DLD1 (cell line): ENCODE data around the gene NFIB.

Experiments
- in situ Hi-C: cut with HindIII; loops from 2 replicates; pipeline ENCODE4 v1.10.0; 2017; ENCODE audit warnings: low sequenced_read_pairs

NFIB gene

GRCh38 chr9:14307989-14308852, 5.7 kb downstream of the NFIB start:
- in situ Hi-C loops = no loop called here

- in situ Hi-C loops = no loop called here
Observed at GRCh38 chr9:14306672-14307660, 7.0 kb downstream of the NFIB start.

GRCh38 chr9:14306188-14306587, 7.8 kb downstream of the NFIB start:
- in situ Hi-C loops = no loop called here

GRCh38 chr9:14304259-14304658, 9.7 kb downstream of the NFIB start:
- in situ Hi-C loops = no loop called here

GRCh38 chr9:14303521-14303920, 10.4 kb downstream of the NFIB start:
- in situ Hi-C loops = no loop called here

- in situ Hi-C loops = no loop called here
Observed at GRCh38 chr9:14303100-14303499, 10.8 kb downstream of the NFIB start.

GRCh38 chr9:14302405-14302804, 11.5 kb downstream of the NFIB start:
- in situ Hi-C loops = no loop called here

GRCh38 chr9:14301583-14302021, 12.3 kb downstream of the NFIB start:
- in situ Hi-C loops = no loop called here

GRCh38 chr9:14301006-14301405, 12.9 kb downstream of the NFIB start:
- in situ Hi-C loops = no loop called here

GRCh38 chr9:14300588-14300987, 13.4 kb downstream of the NFIB start:
- in situ Hi-C loops = no loop called here

GRCh38 chr9:14300040-14300439, 13.9 kb downstream of the NFIB start:
- in situ Hi-C loops = no loop called here

- in situ Hi-C loops = no loop called here
Observed at GRCh38 chr9:14298601-14299022, 15.3 kb downstream of the NFIB start.

- in situ Hi-C loops = no loop called here
Observed at GRCh38 chr9:14296495-14297113, 17.3 kb downstream of the NFIB start.

- in situ Hi-C loops = no loop called here
Observed at GRCh38 chr9:14294659-14295058, 19.3 kb downstream of the NFIB start.

- in situ Hi-C loops = no loop called here
Observed at GRCh38 chr9:14293801-14294200, 20.1 kb downstream of the NFIB start.

GRCh38 chr9:14292181-14292739, 21.7 kb downstream of the NFIB start:
- in situ Hi-C loops = no loop called here

- in situ Hi-C loops = no loop called here
Observed at GRCh38 chr9:14289916-14290315, 24.0 kb downstream of the NFIB start.

GRCh38 chr9:14288433-14288832, 25.5 kb downstream of the NFIB start:
- in situ Hi-C loops = no loop called here

GRCh38 chr9:14286121-14286520, 27.8 kb downstream of the NFIB start:
- in situ Hi-C loops = no loop called here

GRCh38 chr9:14283276-14283675, 30.7 kb downstream of the NFIB start:
- in situ Hi-C loops = no loop called here

- in situ Hi-C loops = no loop called here
Observed at GRCh38 chr9:14281876-14282275, 32.1 kb downstream of the NFIB start.
